Measurements from ENCODE around the gene DPH5.

- no peak for TF ChIP-seq CTCF (IDR thresholded peaks at IDR 0.05)
- TF ChIP-seq POLR2A (IDR thresholded peaks at IDR 0.05): no peak
Observed at GRCh38 chr1:101044259-101044658, 18.7 kb upstream of the DPH5 start.
